Activated B cell treated with CpG ODN at 0.5 μM for 24 hours (primary cell): ENCODE results near the gene DUSP28. TPM values are rescaled to one million over a fixed set of nuclear protein-coding genes. Genes with fewer than 3 reads are reported as not detected.

Experiments used
- ATAC-seq: fragments of 200-7000 bp; cut with Tn5 transposase; one replicate; pipeline ENCODE4 v1.10.0; 2021; ENCODE audit warnings: low read depth, mild to moderate bottlenecking, moderate library complexity
- CTCF ChIA-PET: fragments of 350-600 bp; sonication (Branson Sonifier 250); formaldehyde crosslinking; loops from one replicate; lab custom pipeline; 2021; ENCODE audit warnings: antibody characterized with exemption; lab: Charles Lee
- POLR2A ChIA-PET: fragments of 350-600 bp; sonication (Branson Sonifier 250); formaldehyde crosslinking; loops from one replicate; lab custom pipeline; 2021; ENCODE audit warnings: antibody characterized with exemption; lab: Charles Lee
- DNase-seq: peaks from one replicate; pipeline ENCODE4 v3.0.0; 2022
- H3K27ac Mint-ChIP-seq: one replicate; pipeline ENCODE4 v1.8.0; 2020; ENCODE audit warnings: mixed read lengths
- H3K27me3 Mint-ChIP-seq: one replicate; pipeline ENCODE4 v1.8.0; 2021; ENCODE audit warnings: mixed read lengths
- H3K36me3 Mint-ChIP-seq: one replicate; pipeline ENCODE4 v1.8.0; 2021; ENCODE audit warnings: low read depth, mixed read lengths
- H3K4me1 Mint-ChIP-seq: one replicate; pipeline ENCODE4 v1.8.0; 2021; ENCODE audit warnings: mixed read lengths
- H3K4me3 Mint-ChIP-seq: one replicate; pipeline ENCODE4 v1.8.0; 2020; ENCODE audit warnings: mild to moderate bottlenecking, mixed read lengths
- H3K9me3 Mint-ChIP-seq: one replicate; pipeline ENCODE4 v1.8.0; 2020; ENCODE audit warnings: mixed read lengths
- intact Hi-C: fragments of 100-400 bp; cut with micrococcal nuclease; formaldehyde crosslinking; loops from one replicate; pipeline ENCODE4 v1.15.1; 2024
- total RNA-seq: library from RNA; stranded (reverse); gene quantifications from 2 replicates; pipeline ENCODE4 v1.2.3, GENCODE V29; 2022
- TF ChIP-seq, protein P1 (sequence below): fragments of 200-600 bp; IDR thresholded peaks from one replicate; pipeline ENCODE4 v1.8.0; 2022; ENCODE audit warnings: antibody characterized with exemption, mild to moderate bottlenecking

DUSP28 gene
- total RNA-seq, 1 donor from 2014 or later, result 11.5 TPM

DNA sequence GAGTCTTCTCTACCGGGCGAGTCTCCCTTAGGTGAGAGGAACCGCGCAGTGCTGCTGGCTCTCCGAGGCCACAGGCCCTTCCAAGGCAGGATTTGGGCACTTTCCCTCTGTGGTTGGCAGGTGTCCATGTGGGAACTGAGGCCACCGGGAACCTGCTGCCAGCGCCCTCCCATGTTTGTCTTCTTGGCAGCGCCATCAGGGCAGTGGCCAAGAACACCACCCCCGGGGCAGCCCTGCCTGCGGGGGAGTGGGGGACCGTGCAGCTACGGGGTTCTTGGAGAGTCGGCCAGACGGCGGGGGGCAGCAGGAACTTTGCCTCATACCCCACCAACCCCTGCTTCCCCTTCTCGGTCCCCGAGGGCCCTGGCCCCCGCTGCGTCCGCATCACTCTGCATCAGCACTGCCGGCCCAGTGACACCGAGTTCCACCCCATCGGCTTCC is 36.4 kb downstream of the DUSP28 start:
- H3K9me3 Mint-ChIP-seq, result no peaks in the 10 kb centered on the region
- no peak for ATAC-seq
- POLR2A ChIA-PET, result interaction anchor here (0.9 kb wide), 1 partner anchor 31 kb away, joined by 3 read pairs; no protein-coding TSS in a partner anchor

DNA sequence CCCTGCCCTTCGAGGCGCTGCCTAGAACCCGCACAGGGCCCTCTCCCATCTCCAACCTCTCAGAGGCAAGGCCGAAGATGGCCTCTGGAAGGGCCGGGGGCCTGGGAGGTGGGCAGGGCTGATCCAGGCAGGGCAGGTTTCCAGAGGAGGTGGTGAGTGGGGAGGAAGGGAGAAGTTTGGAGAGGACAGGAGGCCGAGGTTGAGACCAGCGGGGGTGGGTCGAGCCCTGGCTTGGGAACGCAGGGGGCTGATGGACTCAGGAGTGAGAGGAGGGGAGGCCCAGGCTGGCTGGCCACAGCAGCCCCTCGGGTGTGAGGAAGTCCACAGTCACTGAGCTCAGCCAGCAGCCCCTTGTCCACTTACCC is 36.9 kb downstream of the DUSP28 start:
- DNase-seq, result no peak
- peaks cover 44% of the 10 kb centered on the region for H3K36me3 Mint-ChIP-seq
- H3K9me3 Mint-ChIP-seq, result no peaks in the 10 kb centered on the region
- H3K4me1 Mint-ChIP-seq, result no peaks in the 10 kb centered on the region
- intact Hi-C loops, result no loop called here
- TF ChIP-seq, protein P1, sequence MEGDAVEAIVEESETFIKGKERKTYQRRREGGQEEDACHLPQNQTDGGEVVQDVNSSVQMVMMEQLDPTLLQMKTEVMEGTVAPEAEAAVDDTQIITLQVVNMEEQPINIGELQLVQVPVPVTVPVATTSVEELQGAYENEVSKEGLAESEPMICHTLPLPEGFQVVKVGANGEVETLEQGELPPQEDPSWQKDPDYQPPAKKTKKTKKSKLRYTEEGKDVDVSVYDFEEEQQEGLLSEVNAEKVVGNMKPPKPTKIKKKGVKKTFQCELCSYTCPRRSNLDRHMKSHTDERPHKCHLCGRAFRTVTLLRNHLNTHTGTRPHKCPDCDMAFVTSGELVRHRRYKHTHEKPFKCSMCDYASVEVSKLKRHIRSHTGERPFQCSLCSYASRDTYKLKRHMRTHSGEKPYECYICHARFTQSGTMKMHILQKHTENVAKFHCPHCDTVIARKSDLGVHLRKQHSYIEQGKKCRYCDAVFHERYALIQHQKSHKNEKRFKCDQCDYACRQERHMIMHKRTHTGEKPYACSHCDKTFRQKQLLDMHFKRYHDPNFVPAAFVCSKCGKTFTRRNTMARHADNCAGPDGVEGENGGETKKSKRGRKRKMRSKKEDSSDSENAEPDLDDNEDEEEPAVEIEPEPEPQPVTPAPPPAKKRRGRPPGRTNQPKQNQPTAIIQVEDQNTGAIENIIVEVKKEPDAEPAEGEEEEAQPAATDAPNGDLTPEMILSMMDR, result no peak
- ChIA-PET POLR2A (no interaction called here), CTCF (no interaction called here)
- H3K27me3 Mint-ChIP-seq, result no peaks in the 10 kb centered on the region
- H3K4me3 Mint-ChIP-seq, result no peak overlapping the region
- ATAC-seq, result no peak
- H3K27ac Mint-ChIP-seq, result no peak overlapping the region

More for the DNA sequence above, 36.4 kb downstream of the DUSP28 start:
- CTCF ChIA-PET, result no interaction called here
- Mint-ChIP-seq H3K4me1 (no peaks in the 10 kb centered on the region), H3K27me3 (no peaks in the 10 kb centered on the region), H3K36me3 (peaks cover 42% of the 10 kb centered on the region), H3K4me3 (no peak overlapping the region), H3K27ac (no peak overlapping the region)
- TF ChIP-seq, protein P1, result no peak
- no peak for DNase-seq
- intact Hi-C loops, result no loop called here

DNA sequence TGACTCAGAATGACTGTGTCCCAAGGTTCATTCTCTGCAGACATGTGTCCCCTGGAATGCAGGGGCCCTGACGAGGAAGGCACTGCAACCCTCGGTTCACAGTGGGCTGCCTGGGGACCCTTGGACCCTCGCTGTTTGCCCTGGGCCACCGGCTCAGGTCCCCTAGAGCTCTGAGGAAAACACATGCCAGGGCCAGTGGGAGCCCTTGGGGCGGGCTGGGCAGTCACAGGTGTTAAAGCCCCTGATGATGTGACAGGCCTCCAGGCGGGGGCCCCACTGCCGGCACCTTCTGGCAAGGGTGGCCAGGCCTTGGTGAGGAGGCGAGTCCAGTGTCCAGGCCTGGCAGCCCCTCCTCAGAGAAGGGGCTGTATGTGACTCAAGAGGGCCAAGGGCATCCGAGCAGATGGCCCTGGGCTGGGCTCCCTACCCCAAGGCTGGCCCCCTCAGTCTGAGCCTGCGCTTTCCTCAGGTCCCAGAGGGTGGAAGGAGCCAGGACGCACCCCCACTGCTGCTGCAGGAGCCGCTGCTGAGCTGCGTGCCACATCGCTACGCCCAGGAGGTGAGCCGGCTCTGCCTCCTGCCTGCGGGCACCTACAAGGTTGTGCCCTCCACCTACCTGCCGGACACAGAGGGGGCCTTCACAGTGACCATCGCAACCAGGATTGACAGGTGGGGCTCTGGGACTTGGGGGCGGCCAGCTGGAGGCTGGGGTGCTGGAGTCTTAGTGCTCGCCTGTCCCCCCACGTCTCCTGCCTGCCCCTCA is 37.4 kb downstream of the DUSP28 start:
- DNase-seq (no peak), ATAC-seq (no peak)
- Mint-ChIP-seq H3K4me1 (no peaks in the 10 kb centered on the region), H3K36me3 (peaks cover 38% of the 10 kb centered on the region), H3K9me3 (no peaks in the 10 kb centered on the region), H3K4me3 (no peak overlapping the region), H3K27me3 (no peaks in the 10 kb centered on the region), H3K27ac (no peak overlapping the region)
- TF ChIP-seq, protein P1, result no peak
- ChIA-PET CTCF (no interaction called here), POLR2A (no interaction called here)
- intact Hi-C loops, result no loop called here

DNA sequence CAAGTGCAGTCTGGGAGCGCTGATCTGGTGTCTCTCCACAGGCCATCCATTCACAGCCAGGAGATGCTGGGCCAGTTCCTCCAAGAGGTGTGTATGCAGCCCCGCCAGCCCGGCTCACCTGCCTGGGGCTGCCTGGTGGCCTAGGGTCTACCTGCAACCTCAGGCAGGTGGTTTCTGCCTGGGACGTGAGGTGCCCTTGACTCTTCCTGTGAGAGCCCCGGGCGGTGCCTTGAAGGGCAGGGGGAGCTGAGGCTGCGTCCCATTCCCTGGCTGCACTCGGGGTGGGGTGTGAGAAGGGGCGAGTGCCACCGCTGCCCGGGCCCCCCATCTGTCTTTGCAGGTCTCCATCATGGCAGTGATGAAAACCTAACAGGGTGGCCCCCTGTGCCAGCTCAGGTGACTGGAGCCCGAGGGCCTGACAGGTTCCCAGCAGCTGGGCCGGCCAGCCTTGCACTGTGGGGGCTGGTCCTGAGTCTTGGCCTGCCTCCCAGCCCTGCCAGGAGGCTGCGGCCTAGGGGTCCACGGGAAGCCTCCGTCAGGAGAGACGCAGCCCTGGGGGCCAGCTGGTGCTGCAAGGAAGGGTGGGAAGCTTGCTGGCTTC is 38.3 kb downstream of the DUSP28 start:
- H3K27me3 Mint-ChIP-seq, result no peaks in the 10 kb centered on the region
- intact Hi-C loops, result no loop called here
- TF ChIP-seq, protein P1, result no peak
- H3K4me3 Mint-ChIP-seq, result no peak overlapping the region
- H3K36me3 Mint-ChIP-seq, result peaks cover 37% of the 10 kb centered on the region
- H3K9me3 Mint-ChIP-seq, result no peaks in the 10 kb centered on the region
- H3K4me1 Mint-ChIP-seq, result no peaks in the 10 kb centered on the region
- ChIA-PET CTCF (no interaction called here), POLR2A (no interaction called here)
- DNase-seq (no peak), ATAC-seq (no peak)
- H3K27ac Mint-ChIP-seq, result no peak overlapping the region

DNA sequence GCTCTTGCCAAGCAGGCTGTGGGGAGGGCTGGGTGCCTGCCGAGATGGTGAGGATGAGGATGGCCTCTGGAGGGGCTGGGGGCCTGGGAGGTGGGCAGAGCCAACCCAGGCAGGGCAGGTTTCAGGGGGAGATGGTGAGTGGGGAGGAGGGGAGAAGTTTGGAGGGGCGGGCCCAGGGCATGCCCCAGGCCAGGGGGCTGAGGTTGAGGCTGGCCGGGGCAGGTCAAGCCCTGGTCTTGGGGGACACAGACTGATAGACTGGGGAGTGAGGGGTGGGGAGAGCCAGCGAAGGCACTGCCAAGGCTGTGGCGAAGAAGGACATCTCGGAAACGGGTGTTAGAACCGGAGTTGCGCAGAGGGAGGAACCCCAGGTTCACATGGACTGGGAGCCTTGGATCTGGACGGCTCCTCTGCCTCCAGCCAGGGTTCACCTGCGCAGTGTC is 39.0 kb downstream of the DUSP28 start:
- TF ChIP-seq, protein P1, result no peak
- Mint-ChIP-seq H3K9me3 (no peaks in the 10 kb centered on the region), H3K27me3 (no peaks in the 10 kb centered on the region), H3K36me3 (peaks cover 37% of the 10 kb centered on the region), H3K27ac (no peak overlapping the region), H3K4me3 (no peak overlapping the region), H3K4me1 (no peaks in the 10 kb centered on the region)
- POLR2A ChIA-PET, result no interaction called here
- intact Hi-C loops, result no loop called here
- no peak for ATAC-seq
- no peak for DNase-seq
- CTCF ChIA-PET, result no interaction called here
